OCI-LY3 (cell line): Measurements from ENCODE around the gene SPATS2L.

Experiments used
- H2AFZ ChIP-seq: fragments of 200-600, 300-600 bp; shearing (Covaris generic); 2 replicates; pipeline ENCODE4 v1.6.0; 2014; ENCODE audit warnings: antibody characterized with exemption, low read depth, low read length
- H3K27ac ChIP-seq: fragments of 200-600, 300-600 bp; sonication (generic); 2 replicates; pipeline ENCODE4 v1.5.1; 2014; ENCODE audit warnings: mild to moderate bottlenecking, low read length, moderate library complexity, mixed read lengths
- H3K27me3 ChIP-seq: fragments of 200-600, 300-600 bp; sonication (generic); 2 replicates; pipeline ENCODE4 v1.6.1; 2014; ENCODE audit warnings: low read depth, low read length, mixed read lengths
- H3K36me3 ChIP-seq: fragments of 200-600, 300-600 bp; sonication (generic); replicated peaks from 2 replicates; pipeline ENCODE3; 2014; ENCODE audit warnings: low read depth, low read length, mixed read lengths
- H3K4me1 ChIP-seq: fragments of 300-600, 200-600 bp; sonication (generic); 2 replicates; pipeline ENCODE4 v1.6.1; 2014; ENCODE audit warnings: low read length, mixed read lengths
- H3K4me2 ChIP-seq: fragments of 200-600, 300-600 bp; sonication (generic); 2 replicates; pipeline ENCODE4 v1.6.1; 2014; ENCODE audit warnings: low read length, mixed read lengths
- H3K4me3 ChIP-seq: fragments of 300-600, 200-600 bp; sonication (generic); 2 replicates; pipeline ENCODE4 v1.5.1; 2014; ENCODE audit warnings: antibody characterized with exemption, mild to moderate bottlenecking, low read length, moderate library complexity
- H3K79me2 ChIP-seq: fragments of 300-600, 200-600 bp; shearing (Covaris generic); 2 replicates; pipeline ENCODE4 v1.6.1; 2014; ENCODE audit warnings: mild to moderate bottlenecking, low read length, mixed read lengths
- H3K9ac ChIP-seq: fragments of 300-600, 200-600 bp; shearing (Covaris generic); 2 replicates; pipeline ENCODE4 v1.6.0; 2014; ENCODE audit warnings: mild to moderate bottlenecking, low read length, moderate library complexity
- H3K9me3 ChIP-seq: fragments of 200-600, 300-600 bp; shearing (Covaris generic); 2 replicates; pipeline ENCODE4 v1.6.1; 2014; ENCODE audit warnings: low read length, mixed read lengths; ENCODE audit not compliant: insufficient read depth
- H4K20me1 ChIP-seq: fragments of 200-600, 300-600 bp; sonication (generic); 2 replicates; pipeline ENCODE4 v1.6.1; 2016; ENCODE audit warnings: low read length, mixed read lengths; ENCODE audit not compliant: insufficient read depth
- CTCF ChIP-seq: fragments of 200-600, 300-600 bp; sonication (generic); IDR thresholded peaks from 2 replicates; pipeline ENCODE4 v1.5.1; 2014; ENCODE audit warnings: antibody characterized with exemption, low read length, low read depth
- EZH2phosphoT487 ChIP-seq: fragments of 200-600 bp; shearing (Covaris generic); IDR thresholded peaks from 2 replicates; pipeline ENCODE4 v1.6.1; 2018; ENCODE audit warnings: antibody characterized with exemption, mixed run types, low read depth

The SPATS2L gene

GRCh38 chr2:200393191-200393590 lies 86.7 kb downstream of the SPATS2L start:
- TF ChIP-seq CTCF (no peak), EZH2phosphoT487 (no peak)
- Histone ChIP-seq H3K4me3 (no peak overlapping the region), H3K9ac (no peak overlapping the region), H3K79me2 (no peaks in the 10 kb centered on the region), H4K20me1 (no peaks in the 10 kb centered on the region), H3K9me3 (no peaks in the 10 kb centered on the region), H3K27me3 (no peaks in the 10 kb centered on the region), H3K4me1 (peaks cover 3% of the 10 kb centered on the region; the same call in 1 of the 2 replicates), H3K36me3 (no peaks in the 10 kb centered on the region), H3K4me2 (no peak overlapping the region), H3K27ac (no peak overlapping the region), H2AFZ (no peak overlapping the region)

- peaks cover 3% of the 10 kb centered on the region; the same call in 1 of the 2 replicates for H3K4me1 ChIP-seq
- no peak overlapping the region for H3K27ac ChIP-seq
- H3K4me2 ChIP-seq = no peak overlapping the region
- no peak overlapping the region for H3K4me3 ChIP-seq
- no peaks in the 10 kb centered on the region for H3K79me2 ChIP-seq
- H3K9me3 ChIP-seq = no peaks in the 10 kb centered on the region
- no peaks in the 10 kb centered on the region for H4K20me1 ChIP-seq
- no peak overlapping the region for H2AFZ ChIP-seq
- TF ChIP-seq CTCF (no peak), EZH2phosphoT487 (no peak)
- no peaks in the 10 kb centered on the region for H3K36me3 ChIP-seq
- no peak overlapping the region for H3K9ac ChIP-seq
- H3K27me3 ChIP-seq = no peaks in the 10 kb centered on the region
These were observed 87.6 kb downstream of the SPATS2L start for GRCh38 chr2:200394045-200394444.

- no peak overlapping the region for H3K9ac ChIP-seq
- H3K4me3 ChIP-seq = no peak overlapping the region
- no peaks in the 10 kb centered on the region for H3K9me3 ChIP-seq
- 0 out of 2 replicates have a peak, but pooled peaks cover 9% of the 10 kb centered on the region for H3K27me3 ChIP-seq
- peaks cover 3% of the 10 kb centered on the region; the same call in 1 of the 2 replicates for H3K4me1 ChIP-seq
- H3K79me2 ChIP-seq = no peaks in the 10 kb centered on the region
- H3K4me2 ChIP-seq = no peak overlapping the region
- no peaks in the 10 kb centered on the region for H3K36me3 ChIP-seq
- TF ChIP-seq CTCF = no peak
- no peak overlapping the region for H3K27ac ChIP-seq
- no peaks in the 10 kb centered on the region for H4K20me1 ChIP-seq
- H2AFZ ChIP-seq = no peak overlapping the region
These were observed 90.3 kb downstream of the SPATS2L start for GRCh38 chr2:200396781-200397242.

- Histone ChIP-seq H3K27ac (no peak overlapping the region), H4K20me1 (no peaks in the 10 kb centered on the region), H3K4me3 (no peak overlapping the region), H3K4me1 (peaks cover 3% of the 10 kb centered on the region; the same call in 1 of the 2 replicates), H3K79me2 (no peaks in the 10 kb centered on the region), H3K36me3 (no peaks in the 10 kb centered on the region), H3K9ac (no peak overlapping the region), H3K9me3 (no peaks in the 10 kb centered on the region), H3K27me3 (0 out of 2 replicates have a peak, but pooled peaks cover 9% of the 10 kb centered on the region), H3K4me2 (no peak overlapping the region), H2AFZ (no peak overlapping the region)
- no peak for TF ChIP-seq CTCF
- no peak for TF ChIP-seq EZH2phosphoT487
These were observed 91.3 kb downstream of the SPATS2L start for GRCh38 chr2:200397785-200398184.
